RWPE1 (cell line): ENCODE data around the gene SCAMP5.

ENCODE experiments used
- CTCF ChIA-PET: fragments of 350-600 bp; sonication (Branson Sonifier 250); formaldehyde crosslinking; extraction: SDS; loops from one replicate; lab custom pipeline; 2021; lab: Yijun Ruan, JAX
- POLR2A ChIA-PET: fragments of 400-600 bp; formaldehyde crosslinking; extraction: SDS; loops from one replicate; lab custom pipeline; 2020; ENCODE audit warnings: antibody characterized with exemption; ENCODE audit not compliant: low non-redundant PET; lab: Yijun Ruan, JAX
- DNase-seq: peaks from one replicate; pipeline ENCODE4 v3.0.0; 2012; ENCODE audit warnings: low spot score
- H3K27ac ChIP-seq: fragments of 450-650 bp; 2 replicates; pipeline ENCODE4 v1.5.1; 2017
- CTCF ChIP-seq: fragments of 450-650 bp; conservative IDR thresholded peaks from 2 replicates; pipeline ENCODE4 v1.5.1; 2017; ENCODE audit warnings: low read depth, mild to moderate bottlenecking

The SCAMP5 gene

GRCh38 chr15:75063338-75063737 is 68.0 kb downstream of the SCAMP5 start:
- CTCF ChIA-PET: no interaction called here
- no peak for DNase-seq
- POLR2A ChIA-PET: no interaction called here
- TF ChIP-seq CTCF: no peak
- no peak overlapping the region for H3K27ac ChIP-seq

GRCh38 chr15:75063889-75064288 is 68.5 kb downstream of the SCAMP5 start:
- no peak overlapping the region for H3K27ac ChIP-seq
- TF ChIP-seq CTCF: no peak
- ChIA-PET POLR2A (no interaction called here), CTCF (no interaction called here)
- no peak for DNase-seq

- DNase-seq: no peak
- CTCF ChIA-PET: no interaction called here
- no peak for TF ChIP-seq CTCF
- no peak overlapping the region for H3K27ac ChIP-seq
- POLR2A ChIA-PET: no interaction called here
These were observed 69.5 kb downstream of the SCAMP5 start for GRCh38 chr15:75064846-75065245.

GRCh38 chr15:75065467-75065850 is 70.1 kb downstream of the SCAMP5 start:
- ChIA-PET CTCF (interaction anchor here (1.0 to 1.2 kb wide), 4 partner anchors 14 to 131 kb away, joined by 3 to 4 read pairs (median 3); no protein-coding TSS in a partner anchor), POLR2A (no interaction called here)
- no peak for DNase-seq
- H3K27ac ChIP-seq: no peak overlapping the region
- TF ChIP-seq CTCF: no peak

- ChIA-PET POLR2A (no interaction called here), CTCF (interaction anchor here (0.6 to 1.2 kb wide), 5 partner anchors 14 to 131 kb away, joined by 3 to 7 read pairs (median 3); no protein-coding TSS in a partner anchor)
- TF ChIP-seq CTCF: no peak
- H3K27ac ChIP-seq: no peak overlapping the region
- no peak for DNase-seq
These were observed 70.6 kb downstream of the SCAMP5 start for GRCh38 chr15:75065851-75066509.

- peak; percentile 33 for DNase-seq
- ChIA-PET CTCF (interaction anchor here (0.6 to 0.7 kb wide), 3 partner anchors 26 to 37 kb away, joined by 3 to 4 read pairs (median 3); no protein-coding TSS in a partner anchor), POLR2A (no interaction called here)
- TF ChIP-seq CTCF: no peak
- H3K27ac ChIP-seq: no peak overlapping the region
These were observed 71.9 kb downstream of the SCAMP5 start for GRCh38 chr15:75067123-75067830.
